Karpas-422 (cell line): ENCODE data around the gene GBF1. TPM values are rescaled to one million over a fixed set of nuclear protein-coding genes. Genes with fewer than 3 reads are reported as not detected.

ENCODE experiments used
- DNase-seq: peaks from one replicate; pipeline ENCODE4 v3.0.0-alpha.2; 2015
- H2AFZ ChIP-seq: fragments of 200-600 bp; sonication (generic); 2 replicates; pipeline ENCODE4 v1.6.1; 2014; ENCODE audit warnings: antibody characterized with exemption, low read length, mixed read lengths
- H3K27ac ChIP-seq: fragments of 200-600 bp; sonication (generic); 2 replicates; pipeline ENCODE4 v1.5.1; 2014; ENCODE audit warnings: mild to moderate bottlenecking, low read length, moderate library complexity
- H3K27me3 ChIP-seq: fragments of 200-600 bp; sonication (generic); 2 replicates; pipeline ENCODE4 v1.6.1; 2014; ENCODE audit warnings: low read length, mixed read lengths
- H3K36me3 ChIP-seq: fragments of 200-600 bp; sonication (generic); 2 replicates; pipeline ENCODE4 v1.6.1; 2014; ENCODE audit warnings: low read length, mixed read lengths; ENCODE audit not compliant: insufficient read depth
- H3K4me1 ChIP-seq: fragments of 200-600 bp; sonication (generic); 2 replicates; pipeline ENCODE4 v1.6.1; 2014; ENCODE audit warnings: mild to moderate bottlenecking, low read length, mixed read lengths
- H3K4me2 ChIP-seq: fragments of 200-600 bp; sonication (generic); 2 replicates; pipeline ENCODE4 v1.6.1; 2014; ENCODE audit warnings: low read length, low read depth, mild to moderate bottlenecking; ENCODE audit not compliant: poor library complexity, severe bottlenecking
- H3K4me3 ChIP-seq: fragments of 200-600 bp; sonication (generic); 2 replicates; pipeline ENCODE4 v1.5.1; 2014; ENCODE audit warnings: mild to moderate bottlenecking, antibody characterized with exemption, low read length, mixed read lengths
- H3K79me2 ChIP-seq: fragments of 200-600 bp; sonication (generic); 2 replicates; pipeline ENCODE4 v1.6.1; 2014; ENCODE audit warnings: mild to moderate bottlenecking, low read length, mixed read lengths
- H3K9ac ChIP-seq: fragments of 200-600 bp; sonication (generic); 2 replicates; pipeline ENCODE4 v1.6.0; 2014; ENCODE audit warnings: low read length
- H3K9me2 ChIP-seq: fragments of 200-600 bp; sonication (generic), shearing (Covaris generic); replicated peaks from 2 replicates; pipeline ENCODE4 v1.6.0; 2014; ENCODE audit warnings: mild to moderate bottlenecking, low read length, moderate library complexity; ENCODE audit not compliant: insufficient read depth
- H3K9me3 ChIP-seq: fragments of 300-700, 200-600 bp; sonication (generic); 2 replicates; pipeline ENCODE4 v1.6.1; 2014; ENCODE audit warnings: low read length, mixed read lengths
- H4K20me1 ChIP-seq: fragments of 200-600 bp; sonication (generic); 2 replicates; pipeline ENCODE4 v1.6.1; 2014; ENCODE audit warnings: mild to moderate bottlenecking, antibody characterized with exemption, low read length, low read depth; ENCODE audit not compliant: insufficient read depth
- total RNA-seq: library from RNA; depleted of rRNA; stranded (reverse); fragments of >200 nt; shearing (Covaris generic); gene quantifications from 2 replicates; pipeline ENCODE4 v1.2.3, GENCODE V29; 2014; ENCODE audit warnings: low replicate concordance

Gene GBF1
- total RNA-seq, 1 experiment from 2014 or later = 7.6 TPM

DNA sequence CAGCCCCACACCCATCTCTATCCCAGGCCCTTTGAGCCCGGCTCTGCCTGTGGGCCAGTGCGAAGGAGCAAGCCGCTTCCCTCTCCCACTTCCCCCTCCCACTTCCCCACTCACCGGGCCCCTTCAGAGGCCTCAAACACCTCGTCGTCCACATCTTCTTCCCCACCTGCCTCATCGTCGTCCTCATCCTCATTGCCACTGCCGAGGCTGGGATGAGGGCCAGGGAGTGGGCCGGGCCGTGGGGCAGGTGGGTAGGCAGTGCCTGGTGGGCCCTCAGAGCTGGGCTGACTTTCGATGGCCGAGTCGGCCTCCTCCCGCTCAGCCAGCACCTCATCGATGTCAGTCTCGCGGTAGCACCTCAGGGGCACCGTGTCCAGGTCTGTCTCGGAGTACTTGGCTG is 169.4 kb downstream of the GBF1 start:
- Histone ChIP-seq H3K4me2 (no peak overlapping the region), H3K4me3 (no peak overlapping the region)

DNA sequence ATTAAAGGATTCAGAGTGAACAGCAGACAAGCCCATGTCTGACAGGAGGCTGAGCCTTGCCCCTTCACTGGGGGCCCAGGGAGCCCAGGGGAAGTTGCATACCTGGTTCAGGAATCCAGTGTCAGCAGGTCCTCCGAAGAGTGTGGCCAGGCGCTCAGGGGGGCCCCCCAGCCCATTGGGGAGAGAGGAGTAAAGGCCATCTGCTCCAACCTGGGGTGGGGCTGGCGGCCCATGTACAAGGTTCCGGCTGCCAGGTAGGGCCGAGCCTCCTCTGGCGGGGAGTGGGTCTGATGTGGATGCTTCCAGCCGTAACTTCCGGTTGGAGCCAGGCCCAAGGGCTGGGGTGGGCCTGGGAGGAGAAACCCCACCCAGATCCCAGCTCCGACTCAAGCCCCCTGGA is 171.0 kb downstream of the GBF1 start:
- Histone ChIP-seq H3K4me2 (no peak overlapping the region), H3K9me2 (no peaks in the 10 kb centered on the region), H3K36me3 (no peaks in the 10 kb centered on the region), H2AFZ (no peak overlapping the region), H3K9ac (no peak overlapping the region), H4K20me1 (no peaks in the 10 kb centered on the region), H3K4me1 (peaks cover 13% of the 10 kb centered on the region), H3K4me3 (no peak overlapping the region), H3K27me3 (no peaks in the 10 kb centered on the region), H3K9me3 (no peaks in the 10 kb centered on the region), H3K79me2 (no peaks in the 10 kb centered on the region), H3K27ac (no peak overlapping the region)
- no peak for DNase-seq

More for the DNA sequence above, 169.4 kb downstream of the GBF1 start:
- no peak overlapping the region for H2AFZ ChIP-seq
- H3K27ac ChIP-seq = no peak overlapping the region
- no peaks in the 10 kb centered on the region for H3K9me3 ChIP-seq
- no peak for DNase-seq
- H3K79me2 ChIP-seq = no peaks in the 10 kb centered on the region
- no peaks in the 10 kb centered on the region for H3K9me2 ChIP-seq
- no peaks in the 10 kb centered on the region for H3K36me3 ChIP-seq
- H3K9ac ChIP-seq = no peak overlapping the region
- H3K27me3 ChIP-seq = no peaks in the 10 kb centered on the region
- H4K20me1 ChIP-seq = no peaks in the 10 kb centered on the region
- H3K4me1 ChIP-seq = peaks cover 13% of the 10 kb centered on the region

DNA sequence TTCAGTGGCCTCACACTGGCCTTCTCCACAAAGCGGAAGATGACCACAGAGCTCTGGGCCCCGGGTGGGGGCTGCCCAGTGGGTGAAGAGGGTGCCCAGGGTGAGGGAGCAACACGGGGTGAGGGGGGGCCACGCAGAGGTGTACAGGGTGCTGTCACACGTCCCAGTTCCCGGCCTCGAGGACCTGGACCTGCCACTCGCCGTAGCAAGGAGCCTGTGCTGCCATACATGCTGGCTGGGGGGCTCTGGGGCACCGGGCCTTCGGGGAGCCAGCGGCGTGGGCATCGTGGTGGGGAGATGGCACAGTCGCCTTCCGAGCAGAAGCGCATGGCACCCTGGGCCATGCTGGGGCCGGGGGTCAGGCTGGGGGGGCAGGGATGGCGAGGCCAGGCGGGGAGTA is 171.4 kb downstream of the GBF1 start:
- no peaks in the 10 kb centered on the region for H3K27me3 ChIP-seq
- no peak for DNase-seq

DNA sequence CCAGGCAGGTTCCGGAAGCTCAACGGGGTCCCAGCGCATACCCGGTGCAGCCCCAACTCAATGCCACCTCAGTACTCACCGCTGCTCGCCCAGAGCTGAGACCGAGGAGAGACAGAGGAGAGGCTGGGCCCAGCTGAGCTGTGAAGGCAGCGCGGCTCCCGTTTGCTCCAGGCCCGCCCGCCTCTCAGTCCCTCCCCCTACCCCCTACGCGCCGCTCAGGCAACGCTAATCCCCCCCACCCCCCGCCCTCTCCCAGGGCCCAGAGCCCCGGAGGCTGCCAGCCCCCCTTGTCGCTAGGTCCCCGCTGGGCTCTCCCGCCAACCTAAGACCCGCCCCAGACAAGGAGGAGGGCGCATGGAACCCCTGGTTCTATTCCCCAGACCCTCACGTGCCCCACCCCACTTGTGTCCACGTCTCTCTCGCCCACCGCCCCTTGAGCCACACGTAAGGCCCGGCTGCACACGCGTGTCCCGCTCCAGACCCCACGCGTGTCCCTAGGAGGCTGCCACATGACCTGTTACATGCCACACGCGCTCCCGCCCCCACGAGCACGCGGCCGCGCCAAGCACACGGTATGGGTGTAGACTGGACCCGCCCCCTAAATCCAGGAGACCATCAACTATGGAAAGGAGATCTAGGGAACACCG is 173.4 kb downstream of the GBF1 start, which contains the start of gene PSD:
Gene PSD (minus strand): TSS at position 164 of the 647 bp plus-strand sequence. CDS start 1,747 bp downstream, outside the sequence.
- peak within 1 kb of the TSS; percentile 72 for H3K9ac ChIP-seq
- H3K27me3 ChIP-seq = no peaks in the 10 kb centered on the region
- H3K4me2 ChIP-seq = peak within 1 kb of the TSS; percentile 80
- H3K36me3 ChIP-seq = no peaks in the 10 kb centered on the region
- H3K4me1 ChIP-seq = peaks cover 12% of the 10 kb centered on the region
- DNase-seq = no peak
- H3K9me2 ChIP-seq = no peaks in the 10 kb centered on the region
- H3K4me3 ChIP-seq = peak within 1 kb of the TSS; percentile 78
- H4K20me1 ChIP-seq = no peaks in the 10 kb centered on the region
- no peak within 1 kb of the TSS for H3K27ac ChIP-seq
- H2AFZ ChIP-seq = no peak within 1 kb of the TSS
- no peaks in the 10 kb centered on the region for H3K79me2 ChIP-seq
- H3K9me3 ChIP-seq = no peaks in the 10 kb centered on the region

More for the DNA sequence above, 171.4 kb downstream of the GBF1 start:
- Histone ChIP-seq H3K4me2 (no peak overlapping the region), H3K4me3 (no peak overlapping the region), H3K79me2 (no peaks in the 10 kb centered on the region), H3K4me1 (peaks cover 15% of the 10 kb centered on the region), H3K9me2 (no peaks in the 10 kb centered on the region), H3K27ac (no peak overlapping the region), H4K20me1 (no peaks in the 10 kb centered on the region), H2AFZ (no peak overlapping the region), H3K9me3 (no peaks in the 10 kb centered on the region), H3K9ac (no peak overlapping the region), H3K36me3 (no peaks in the 10 kb centered on the region)

DNA sequence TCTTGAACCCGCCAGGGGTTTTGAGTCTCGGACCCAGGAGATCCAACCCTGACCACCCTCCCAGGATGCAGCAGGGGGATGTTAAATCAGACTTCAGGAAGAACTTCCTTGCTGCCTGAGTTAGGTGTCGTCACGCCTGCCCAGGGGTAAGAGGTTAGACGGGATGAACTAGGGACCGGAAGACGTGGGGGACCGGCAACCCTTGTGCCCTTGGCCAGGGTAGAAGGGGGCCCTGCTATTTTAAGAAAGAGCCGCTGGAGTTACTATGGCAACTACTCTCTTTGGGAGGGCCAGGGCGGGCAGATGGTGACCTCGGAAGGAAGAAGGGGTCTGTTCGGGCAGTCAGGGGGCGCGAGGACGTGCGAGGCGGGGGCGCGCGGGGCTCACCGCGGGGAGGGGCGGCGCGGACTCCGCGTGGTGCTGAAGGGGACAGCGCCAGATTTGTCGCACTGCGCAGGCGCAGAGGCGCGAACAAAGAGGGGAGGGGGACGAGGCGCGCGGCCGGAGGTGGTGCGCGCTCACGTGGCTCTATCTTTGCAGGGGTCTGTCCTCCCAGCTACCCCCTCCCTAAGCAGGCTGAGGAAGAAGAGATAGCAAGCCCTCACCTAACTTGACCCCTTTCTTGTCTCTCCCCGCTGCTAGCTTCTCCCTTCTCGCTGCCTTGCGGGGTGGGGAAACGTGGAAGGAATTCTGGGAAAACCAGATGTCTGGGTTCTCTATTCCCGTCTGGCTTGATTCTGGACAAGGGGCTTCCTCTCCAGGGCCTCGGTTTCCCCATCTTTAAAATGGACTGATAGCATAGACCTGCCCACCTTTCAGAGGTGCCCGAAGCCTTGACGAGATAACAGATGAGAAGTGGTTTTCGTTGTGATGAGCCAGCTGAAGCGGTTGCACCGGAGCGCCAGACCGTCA is 174.2 kb downstream of the GBF1 start:
- peak overlapping the region; percentile 72 for H3K9ac ChIP-seq
- DNase-seq = peak; percentile 81
- no peak overlapping the region for H2AFZ ChIP-seq
- peak overlapping the region; percentile 78 for H3K4me3 ChIP-seq
- no peaks in the 10 kb centered on the region for H3K36me3 ChIP-seq
- H4K20me1 ChIP-seq = no peaks in the 10 kb centered on the region
- H3K9me3 ChIP-seq = no peaks in the 10 kb centered on the region
- peak overlapping the region; percentile 80 for H3K4me2 ChIP-seq
- no peaks in the 10 kb centered on the region for H3K9me2 ChIP-seq
- no peak overlapping the region for H3K27ac ChIP-seq
- peaks cover 12% of the 10 kb centered on the region for H3K4me1 ChIP-seq
- H3K79me2 ChIP-seq = no peaks in the 10 kb centered on the region
- no peaks in the 10 kb centered on the region for H3K27me3 ChIP-seq

DNA sequence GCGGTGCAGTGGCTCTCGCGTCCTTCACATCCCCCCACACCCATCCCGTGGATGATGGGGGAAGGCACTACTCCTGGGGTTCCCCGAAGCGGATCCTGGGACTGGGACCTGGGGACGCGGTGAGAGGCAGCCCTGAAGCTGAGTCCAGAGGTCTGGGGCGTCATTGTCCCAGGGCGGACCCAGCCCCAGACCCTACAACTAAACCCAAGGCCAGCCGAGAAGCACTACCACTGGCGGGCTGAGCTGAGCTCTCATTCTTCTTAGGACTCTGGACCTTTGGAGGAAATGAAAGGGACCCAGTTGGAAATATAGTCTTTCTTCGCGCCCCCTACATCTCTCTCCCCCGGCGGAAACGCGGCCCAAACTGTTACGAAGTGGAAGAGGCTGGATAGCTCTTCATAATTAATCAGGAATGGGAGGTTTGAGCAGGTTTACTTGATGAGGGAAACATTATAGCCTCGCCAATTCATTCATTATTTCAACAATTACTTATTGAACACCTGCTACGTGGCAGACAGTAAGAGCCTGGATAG is 174.9 kb downstream of the GBF1 start:
- Histone ChIP-seq H3K4me3 (peak overlapping the region; percentile 78), H2AFZ (no peak overlapping the region), H3K4me1 (peaks cover 12% of the 10 kb centered on the region), H3K9me2 (no peaks in the 10 kb centered on the region), H4K20me1 (no peaks in the 10 kb centered on the region), H3K27me3 (no peaks in the 10 kb centered on the region), H3K27ac (peak overlapping the region; percentile 71), H3K79me2 (no peaks in the 10 kb centered on the region), H3K4me2 (peak overlapping the region; percentile 80), H3K36me3 (no peaks in the 10 kb centered on the region), H3K9ac (peak overlapping the region; percentile 72), H3K9me3 (no peaks in the 10 kb centered on the region)
- no peak for DNase-seq

DNA sequence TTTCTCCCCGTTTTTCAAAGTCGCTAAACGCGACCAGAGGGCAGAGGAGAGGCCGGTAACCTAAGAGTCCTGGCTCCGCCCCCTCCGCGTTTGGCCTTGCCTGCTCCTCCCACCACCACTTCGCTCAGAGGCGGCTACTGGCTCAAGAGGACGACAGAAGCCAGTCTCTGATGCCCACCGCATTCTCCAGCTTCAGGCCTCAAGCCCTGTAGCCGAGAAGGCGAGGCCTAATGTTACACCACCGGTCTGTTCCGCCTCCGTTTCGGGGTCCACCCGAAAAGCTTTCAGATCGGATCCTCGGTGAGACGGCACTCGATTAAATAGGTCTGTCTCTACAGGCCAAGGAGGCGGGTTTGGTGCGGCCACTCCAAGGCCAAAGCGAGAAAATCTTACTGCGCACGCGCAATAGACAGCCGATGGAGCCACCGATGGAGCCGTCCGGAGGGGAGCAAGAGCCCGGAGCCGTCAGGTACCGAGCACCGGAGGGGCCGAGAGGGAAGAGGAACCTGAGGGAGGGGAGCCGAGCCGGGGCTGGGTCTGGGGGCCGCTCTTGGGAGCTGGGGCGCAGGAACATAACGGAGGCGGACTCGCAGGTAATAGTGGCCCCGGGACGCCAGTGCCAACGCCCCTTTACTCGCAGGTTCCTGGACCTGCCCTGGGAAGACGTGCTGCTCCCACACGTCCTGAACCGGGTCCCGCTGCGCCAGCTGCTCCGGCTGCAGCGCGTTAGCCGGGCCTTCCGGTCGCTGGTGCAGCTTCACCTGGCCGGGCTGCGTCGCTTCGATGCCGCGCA is 175.6 kb downstream of the GBF1 start, which contains the start of gene FBXL15:
Gene FBXL15 (plus strand): TSS at position 123 of the 793 bp plus-strand sequence. CDS start 294 bp downstream, at position 417.
- no peaks in the 10 kb centered on the region for H3K36me3 ChIP-seq
- H3K9ac ChIP-seq = peak within 1 kb of the TSS; percentile 72

More for the DNA sequence above, 175.6 kb downstream of the GBF1 start, which contains the start of gene FBXL15:
- H3K4me2 ChIP-seq = peak within 1 kb of the TSS; percentile 80
- peaks cover 12% of the 10 kb centered on the region for H3K4me1 ChIP-seq
- H3K79me2 ChIP-seq = no peaks in the 10 kb centered on the region
- peak; percentile 95 for DNase-seq
- H3K9me3 ChIP-seq = no peaks in the 10 kb centered on the region
- H3K4me3 ChIP-seq = peak within 1 kb of the TSS; percentile 78
- no peaks in the 10 kb centered on the region for H3K9me2 ChIP-seq
- no peaks in the 10 kb centered on the region for H3K27me3 ChIP-seq
- no peak within 1 kb of the TSS; the same call in 1 of the 2 replicates for H2AFZ ChIP-seq
- peak within 1 kb of the TSS; percentile 71 for H3K27ac ChIP-seq
- H4K20me1 ChIP-seq = no peaks in the 10 kb centered on the region
